Measurements from ENCODE around the gene TAPBP. TPM values are rescaled to one million over a fixed set of nuclear protein-coding genes. Genes with fewer than 3 reads are reported as not detected.
A peak's percentile ranks its signal among the peaks of the same experiment; 100 is the strongest.

The TAPBP gene
- total RNA-seq, 1 experiment from 2014 or later: 28.2 TPM

- Histone ChIP-seq H4K91ac (ENCODE audit: insufficient read length, low read depth, low read length) (no peak overlapping the region), H3K79me2 (ENCODE audit: insufficient read depth, low read length) (peaks cover 8% of the 10 kb centered on the region; the same call in 1 of the 2 replicates), H3T11ph (ENCODE audit: low read length) (no peak overlapping the region), H2BK15ac (ENCODE audit: low read depth, low read length) (no peak overlapping the region), H4K5ac (ENCODE audit: insufficient read length, low read depth, low read length) (no peak overlapping the region), H3K56ac (ENCODE audit: insufficient read length, low read depth, low read length) (no peak overlapping the region), H4K20me1 (ENCODE audit: control insufficient read depth, insufficient read depth, insufficient read length) (no peaks in the 10 kb centered on the region), H2AFZ (ENCODE audit: low read length) (no peak overlapping the region), H3K4me1 (ENCODE audit: insufficient read depth, low read length) (peaks cover 9% of the 10 kb centered on the region; the same call in 1 of the 2 replicates), H3K4me2 (ENCODE audit: insufficient read depth, insufficient read length, low read length) (peak overlapping the region; percentile 94), H3K23ac (ENCODE audit: insufficient read length, low read depth, low read length) (no peak overlapping the region), H3K27me3 (ENCODE audit: insufficient read depth, low read length) (no peaks in the 10 kb centered on the region), H3K9me3 (ENCODE audit: control insufficient read depth, low read depth, low read length) (no peaks in the 10 kb centered on the region), H4K8ac (replicated peaks; ENCODE audit: insufficient read length, low read depth, low read length) (no peak overlapping the region), H3K27ac (ENCODE audit: insufficient read length, low read depth, low read length) (no peak overlapping the region), H3K18ac (ENCODE audit: insufficient read length, low read depth, low read length) (no peak overlapping the region), H3K4ac (ENCODE audit: low read depth, low read length) (no peak overlapping the region), H3K14ac (ENCODE audit: insufficient read depth, low read length) (no peak overlapping the region), H2AK5ac (ENCODE audit: insufficient read length, low read length) (no peak overlapping the region), H2BK5ac (ENCODE audit: insufficient read length, low read length) (no peak overlapping the region), H2BK12ac (ENCODE audit: insufficient read length, low read depth, low read length) (no peak overlapping the region), H3K79me1 (ENCODE audit: insufficient read depth, low read depth, low read length, poor library complexity, severe bottlenecking) (peaks cover 7% of the 10 kb centered on the region), H3K23me2 (ENCODE audit: insufficient read length, low read depth, low read length, poor library complexity, severe bottlenecking) (peaks cover 18% of the 10 kb centered on the region), H2BK20ac (ENCODE audit: low read depth, low read length, poor library complexity, severe bottlenecking) (no peak overlapping the region), H2BK120ac (ENCODE audit: low read depth, low read length, poor library complexity, severe bottlenecking) (no peak overlapping the region), H3K9ac (ENCODE audit: extremely low read depth, insufficient read length, low read length) (no peak overlapping the region)
- H3K27me3 Mint-ChIP-seq (ENCODE audit: low read depth): no peaks in the 10 kb centered on the region; the same call in 1 of the 2 replicates
- peak overlapping the region; percentile 95 to 100 for H3K4me3 Mint-ChIP-seq
- TF ChIP-seq CTCF (conservative IDR thresholded peaks at IDR 0.05): no peak
- H3K4me1 Mint-ChIP-seq: peaks cover 56 to 58% of the 10 kb centered on the region in 2 experiments
- H3K27ac Mint-ChIP-seq: peak overlapping the region; percentile 40 to 70 (median 66); a peak in 5 of 7 replicates
- WGBS (ENCODE audit: extremely low coverage, insufficient read length, low lambda C conversion rate): no CpG with 5 or more reads among the region's 9 CpGs
- peaks cover 0 to 3% of the 10 kb centered on the region in 2 experiments; a peak in 3 of 5 replicates for H3K9me3 Mint-ChIP-seq
- peaks cover 28 to 42% (median 36%) of the 10 kb centered on the region in 3 experiments for H3K36me3 Mint-ChIP-seq (ENCODE audit: insufficient read depth in 1 of 3, low read depth in 3 of 3)
- DNase-seq: no peak
These were observed 7.3 kb upstream of the TAPBP start for GRCh38 chr6:33321227-33321626.

All from H9 (cell line).